Left ventricle myocardium inferior (tissue), 1 donor: ENCODE measurements around the gene SIK3. TPM values are rescaled to one million over a fixed set of nuclear protein-coding genes. Genes with fewer than 3 reads are reported as not detected.

Source experiments
- DNase-seq: peaks from one replicate; pipeline ENCODE4 v3.0.0-alpha.2; 2020
- H3K27ac ChIP-seq: fragments of 200-600 bp; replicated peaks from 2 replicates; pipeline ENCODE4 v1.8.0; 2021
- H3K27me3 ChIP-seq: fragments of 200-600 bp; 2 replicates; pipeline ENCODE4 v1.8.0; 2021; ENCODE audit warnings: low read depth
- H3K36me3 ChIP-seq: fragments of 200-600 bp; 2 replicates; pipeline ENCODE4 v1.8.0; 2021
- H3K4me1 ChIP-seq: fragments of 200-600 bp; 2 replicates; pipeline ENCODE4 v1.8.0; 2021
- H3K4me3 ChIP-seq: fragments of 200-600 bp; 2 replicates; pipeline ENCODE4 v1.8.0; 2021; ENCODE audit warnings: mild to moderate bottlenecking, moderate library complexity
- H3K9me3 ChIP-seq: fragments of 200-600 bp; replicated peaks from 2 replicates; pipeline ENCODE4 v1.8.0; 2021
- CTCF ChIP-seq: fragments of 200-600 bp; IDR thresholded peaks from 2 replicates; pipeline ENCODE4 v1.8.0; 2021; ENCODE audit warnings: antibody characterized with exemption, mild to moderate bottlenecking, borderline replicate concordance
- intact Hi-C: fragments of 100-400 bp; cut with micrococcal nuclease; formaldehyde crosslinking; loops from one replicate; pipeline ENCODE4 v1.11.0; 2022
- total RNA-seq: library from RNA; stranded (reverse); fragmentation: NEBNext Ultra II Directional; extraction: Animal tissue kit (Norgen Biotek cat#: 25700); gene quantifications from one replicate; pipeline ENCODE4 v1.2.1, GENCODE V29; 2021
- donor health status: DM: no; HTN: yes; CAD: no; lungs with severe emphysema.

SIK3 gene
- total RNA-seq, 1 donor from 2014 or later = 36.3 TPM

- H3K36me3 ChIP-seq = peaks cover 59% of the 10 kb centered on the region
- no peak for DNase-seq
- no peak for TF ChIP-seq CTCF
These were observed 231.3 kb downstream of the SIK3 start for GRCh38 chr11:116866804-116867455.

GRCh38 chr11:116865696-116866095 lies 232.5 kb downstream of the SIK3 start:
- H3K4me1 ChIP-seq = peaks cover 61% of the 10 kb centered on the region

More at GRCh38 chr11:116866804-116867455, 231.3 kb downstream of the SIK3 start:
- Histone ChIP-seq H3K4me3 (no peak overlapping the region), H3K9me3 (no peaks in the 10 kb centered on the region), H3K4me1 (peaks cover 72% of the 10 kb centered on the region), H3K27me3 (no peaks in the 10 kb centered on the region), H3K27ac (peak overlapping the region; percentile 59)
- intact Hi-C loops = no loop called here

GRCh38 chr11:116864531-116864930 lies 233.7 kb downstream of the SIK3 start:
- Histone ChIP-seq H3K4me3 (no peak overlapping the region), H3K27ac (no peak overlapping the region), H3K27me3 (no peaks in the 10 kb centered on the region), H3K9me3 (no peaks in the 10 kb centered on the region), H3K4me1 (peaks cover 50% of the 10 kb centered on the region), H3K36me3 (peaks cover 76% of the 10 kb centered on the region)
- intact Hi-C loops = no loop called here
- no peak for TF ChIP-seq CTCF
- DNase-seq = no peak

More at GRCh38 chr11:116865696-116866095, 232.5 kb downstream of the SIK3 start:
- peaks cover 71% of the 10 kb centered on the region for H3K36me3 ChIP-seq
- H3K27ac ChIP-seq = no peak overlapping the region
- TF ChIP-seq CTCF = no peak
- intact Hi-C loops = no loop called here
- no peak overlapping the region for H3K4me3 ChIP-seq
- no peaks in the 10 kb centered on the region for H3K9me3 ChIP-seq
- no peaks in the 10 kb centered on the region for H3K27me3 ChIP-seq
- no peak for DNase-seq

GRCh38 chr11:116862951-116863350 lies 235.3 kb downstream of the SIK3 start:
- Histone ChIP-seq H3K9me3 (no peaks in the 10 kb centered on the region), H3K27me3 (no peaks in the 10 kb centered on the region), H3K27ac (no peak overlapping the region), H3K36me3 (peaks cover 91% of the 10 kb centered on the region), H3K4me3 (no peak overlapping the region), H3K4me1 (peaks cover 37% of the 10 kb centered on the region)
- no peak for TF ChIP-seq CTCF
- no peak for DNase-seq
- intact Hi-C loops = no loop called here

GRCh38 chr11:116862185-116862584 lies 236.0 kb downstream of the SIK3 start:
- Histone ChIP-seq H3K36me3 (peaks cover 91% of the 10 kb centered on the region), H3K4me1 (peaks cover 29% of the 10 kb centered on the region), H3K9me3 (no peaks in the 10 kb centered on the region), H3K27ac (no peak overlapping the region), H3K4me3 (no peak overlapping the region), H3K27me3 (no peaks in the 10 kb centered on the region)
- intact Hi-C loops = no loop called here
- DNase-seq = no peak
- no peak for TF ChIP-seq CTCF
